DND-41 (cell line): ENCODE results near the gene ZFAND6.
"Not testable (repeated sequence)": the region's sequence is repeated elsewhere in the genome, so short reads cannot be mapped to it uniquely, and the experiment has no call there.

Experiments
- ATAC-seq: fragments of 200-7000 bp; cut with Tn5 transposase; 3 replicates; pipeline ENCODE4 v1.9.1; 2021; ENCODE audit warnings: low read depth; ENCODE audit not compliant: insufficient read depth
- DNase-seq: peaks from one replicate; pipeline ENCODE4 v3.0.0-alpha.2; 2020
- H2AFZ ChIP-seq: 2 replicates; pipeline ENCODE4 v1.6.0; 2012; ENCODE audit warnings: low read depth, low read length
- H3K27ac ChIP-seq: 2 replicates; pipeline ENCODE4 v1.5.1; 2012; ENCODE audit warnings: low read length, inconsistent platforms
- H3K27me3 ChIP-seq: fragments of 200-600 bp; sonication (generic); 2 replicates; pipeline ENCODE4 v1.6.0; 2012; ENCODE audit warnings: low read length, mild to moderate bottlenecking, inconsistent platforms; ENCODE audit not compliant: insufficient read depth, poor library complexity
- H3K36me3 ChIP-seq: 2 replicates; pipeline ENCODE4 v1.5.1; 2012; ENCODE audit warnings: low read length, inconsistent platforms; ENCODE audit not compliant: insufficient read depth
- H3K4me1 ChIP-seq: 2 replicates; pipeline ENCODE4 v1.5.1; 2012; ENCODE audit warnings: mild to moderate bottlenecking, low read length; ENCODE audit not compliant: insufficient read depth
- H3K4me2 ChIP-seq: 2 replicates; pipeline ENCODE4 v1.6.0; 2012; ENCODE audit warnings: mild to moderate bottlenecking, moderate library complexity, low read length, inconsistent platforms; ENCODE audit not compliant: insufficient read depth
- H3K4me3 ChIP-seq, 2 experiments: fragments of 200-600 bp in 1 of 2; shearing (Covaris generic) in 1 of 2; 2 replicates each; pipeline ENCODE4 v1.5.1; 2012 to 2016; ENCODE audit warnings: inconsistent platforms in 2 of 2, low read length in 2 of 2, mild to moderate bottlenecking in 2 of 2, low read depth in 1 of 2, moderate library complexity in 1 of 2
- H3K79me2 ChIP-seq: 2 replicates; pipeline ENCODE4 v1.6.0; 2012; ENCODE audit warnings: low read length, inconsistent platforms; ENCODE audit not compliant: insufficient read depth
- H3K9ac ChIP-seq: 2 replicates; pipeline ENCODE4 v1.6.0; 2012; ENCODE audit warnings: low read depth, mild to moderate bottlenecking, inconsistent platforms, low read length, moderate library complexity
- H3K9me3 ChIP-seq: 2 replicates; pipeline ENCODE4 v1.5.1; 2012; ENCODE audit warnings: low read length, moderate library complexity, mild to moderate bottlenecking, inconsistent platforms; ENCODE audit not compliant: insufficient read depth, severe bottlenecking
- H4K20me1 ChIP-seq: 2 replicates; pipeline ENCODE4 v1.6.0; 2012; ENCODE audit warnings: low read length; ENCODE audit not compliant: insufficient read depth
- EZH2 ChIP-seq: IDR thresholded peaks from 3 replicates; pipeline ENCODE4 v1.6.1; 2012; ENCODE audit warnings: borderline replicate concordance, low read depth, mild to moderate bottlenecking, moderate library complexity, low read length, inconsistent platforms; ENCODE audit not compliant: severe bottlenecking
- TF ChIP-seq, protein P1 (sequence below): IDR thresholded peaks from 2 replicates; pipeline ENCODE4 v1.5.1; 2012; ENCODE audit warnings: borderline replicate concordance, low read length, moderate library complexity, mild to moderate bottlenecking; ENCODE audit not compliant: poor library complexity, severe bottlenecking; ENCODE audit errors: extremely low read depth

ZFAND6 gene

DNA sequence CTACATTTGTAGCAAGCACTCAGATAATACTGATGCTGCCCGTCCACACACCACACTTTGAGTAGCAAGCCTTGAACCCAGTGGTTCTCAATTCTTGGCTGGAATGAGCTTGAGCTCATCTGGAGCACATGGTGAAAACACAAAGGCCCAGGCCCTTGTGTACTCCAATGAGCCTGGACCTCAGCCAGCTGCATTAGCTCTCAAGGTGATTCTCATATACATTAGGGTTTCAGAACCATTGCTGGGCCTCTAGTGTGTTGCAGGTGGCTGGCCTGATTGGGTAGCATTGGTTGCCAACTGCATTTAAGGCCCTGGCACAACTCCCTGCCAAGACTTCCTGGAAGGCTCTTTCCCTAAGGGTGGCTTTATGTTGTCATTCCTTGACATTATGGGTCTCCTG is 23.4 kb upstream of the ZFAND6 start:
- no peak for TF ChIP-seq EZH2
- TF ChIP-seq, protein P1, sequence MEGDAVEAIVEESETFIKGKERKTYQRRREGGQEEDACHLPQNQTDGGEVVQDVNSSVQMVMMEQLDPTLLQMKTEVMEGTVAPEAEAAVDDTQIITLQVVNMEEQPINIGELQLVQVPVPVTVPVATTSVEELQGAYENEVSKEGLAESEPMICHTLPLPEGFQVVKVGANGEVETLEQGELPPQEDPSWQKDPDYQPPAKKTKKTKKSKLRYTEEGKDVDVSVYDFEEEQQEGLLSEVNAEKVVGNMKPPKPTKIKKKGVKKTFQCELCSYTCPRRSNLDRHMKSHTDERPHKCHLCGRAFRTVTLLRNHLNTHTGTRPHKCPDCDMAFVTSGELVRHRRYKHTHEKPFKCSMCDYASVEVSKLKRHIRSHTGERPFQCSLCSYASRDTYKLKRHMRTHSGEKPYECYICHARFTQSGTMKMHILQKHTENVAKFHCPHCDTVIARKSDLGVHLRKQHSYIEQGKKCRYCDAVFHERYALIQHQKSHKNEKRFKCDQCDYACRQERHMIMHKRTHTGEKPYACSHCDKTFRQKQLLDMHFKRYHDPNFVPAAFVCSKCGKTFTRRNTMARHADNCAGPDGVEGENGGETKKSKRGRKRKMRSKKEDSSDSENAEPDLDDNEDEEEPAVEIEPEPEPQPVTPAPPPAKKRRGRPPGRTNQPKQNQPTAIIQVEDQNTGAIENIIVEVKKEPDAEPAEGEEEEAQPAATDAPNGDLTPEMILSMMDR = no peak
- H3K27me3 ChIP-seq = no peaks in the 10 kb centered on the region
- no peak overlapping the region for H2AFZ ChIP-seq
- no peaks in the 10 kb centered on the region for H3K36me3 ChIP-seq
- no peak overlapping the region for H3K9ac ChIP-seq
- H4K20me1 ChIP-seq = no peaks in the 10 kb centered on the region
- no peaks in the 10 kb centered on the region for H3K9me3 ChIP-seq
- no peak overlapping the region for H3K4me2 ChIP-seq
- ATAC-seq (no peak), DNase-seq (no peak)
- no peak overlapping the region for H3K27ac ChIP-seq
- H3K4me3 ChIP-seq = no peak overlapping the region
- no peaks in the 10 kb centered on the region for H3K79me2 ChIP-seq
- H3K4me1 ChIP-seq = 0 out of 2 replicates have a peak, but pooled peaks cover 2% of the 10 kb centered on the region

DNA sequence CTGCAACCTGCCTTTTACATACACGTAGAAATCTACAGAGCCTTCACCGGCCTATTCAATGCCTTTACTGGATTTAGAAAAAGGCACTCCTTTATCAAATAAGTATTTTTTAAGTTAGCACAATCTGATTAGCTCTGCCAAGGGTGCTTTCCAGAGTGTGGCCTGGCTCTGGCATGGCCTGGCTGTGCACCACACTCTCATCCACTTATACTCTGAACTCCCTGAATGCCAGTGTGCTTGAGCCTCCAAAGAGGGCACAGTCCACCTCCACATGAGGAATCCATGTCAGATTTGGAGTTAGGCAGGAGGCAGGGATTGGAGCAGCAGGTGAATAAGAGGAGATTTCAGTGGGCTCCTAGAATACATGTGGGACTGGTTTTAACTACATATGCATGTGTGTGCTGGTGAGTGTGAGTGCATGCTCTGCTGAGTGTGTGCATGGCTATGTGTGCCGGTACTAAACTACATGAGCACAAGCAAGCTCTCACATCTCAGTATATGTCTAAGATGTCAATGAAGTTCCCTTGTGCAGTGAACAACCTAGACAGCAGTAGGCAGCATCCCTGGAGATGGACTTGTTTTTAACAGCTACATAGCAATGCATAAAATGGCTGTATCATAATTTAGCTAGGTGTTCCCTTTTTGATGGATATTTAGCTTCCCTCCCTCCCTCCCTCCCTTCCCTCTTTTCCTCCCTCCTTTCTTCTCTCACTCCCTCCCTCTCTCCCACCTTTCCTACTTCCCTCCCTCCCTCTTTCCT is 17.8 kb upstream of the ZFAND6 start:
- Histone ChIP-seq H3K9ac (no peak overlapping the region), H4K20me1 (no peaks in the 10 kb centered on the region), H2AFZ (no peak overlapping the region), H3K4me1 (no peaks in the 10 kb centered on the region), H3K9me3 (no peaks in the 10 kb centered on the region), H3K27me3 (no peaks in the 10 kb centered on the region), H3K4me3 (no peak overlapping the region), H3K4me2 (no peak overlapping the region), H3K27ac (no peak overlapping the region), H3K36me3 (no peaks in the 10 kb centered on the region), H3K79me2 (no peaks in the 10 kb centered on the region)
- TF ChIP-seq, protein P1 = no peak
- TF ChIP-seq EZH2 = no peak
- no peak for DNase-seq
- ATAC-seq = no peak

DNA sequence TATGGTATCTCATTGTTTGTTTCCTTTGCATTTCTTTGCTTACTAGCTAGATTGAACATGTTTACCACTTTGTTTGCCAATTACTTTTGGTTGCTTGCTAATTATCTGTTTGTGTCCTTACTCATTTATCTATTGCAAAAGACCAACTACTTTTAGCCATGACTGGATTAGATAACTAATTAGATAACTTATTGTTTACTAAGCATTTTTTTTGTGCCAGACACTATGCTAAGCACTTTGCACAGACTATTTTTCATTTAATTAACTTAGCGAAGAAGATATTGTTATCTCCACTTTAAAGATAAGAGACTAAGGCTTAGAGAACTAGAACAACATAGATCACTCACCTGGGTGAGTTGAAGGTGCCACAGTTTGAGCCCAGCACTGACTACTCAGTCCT is 16.9 kb upstream of the ZFAND6 start:
- H3K27me3 ChIP-seq = no peaks in the 10 kb centered on the region
- ATAC-seq (no peak), DNase-seq (no peak)
- H3K9me3 ChIP-seq = no peaks in the 10 kb centered on the region
- no peaks in the 10 kb centered on the region for H3K36me3 ChIP-seq
- H3K4me2 ChIP-seq = no peak overlapping the region
- H2AFZ ChIP-seq = no peak overlapping the region
- no peaks in the 10 kb centered on the region for H4K20me1 ChIP-seq
- H3K27ac ChIP-seq = no peak overlapping the region
- H3K9ac ChIP-seq = no peak overlapping the region
- no peak for TF ChIP-seq EZH2
- TF ChIP-seq, protein P1 = no peak
- H3K79me2 ChIP-seq = no peaks in the 10 kb centered on the region
- no peak overlapping the region for H3K4me3 ChIP-seq
- no peaks in the 10 kb centered on the region for H3K4me1 ChIP-seq

DNA sequence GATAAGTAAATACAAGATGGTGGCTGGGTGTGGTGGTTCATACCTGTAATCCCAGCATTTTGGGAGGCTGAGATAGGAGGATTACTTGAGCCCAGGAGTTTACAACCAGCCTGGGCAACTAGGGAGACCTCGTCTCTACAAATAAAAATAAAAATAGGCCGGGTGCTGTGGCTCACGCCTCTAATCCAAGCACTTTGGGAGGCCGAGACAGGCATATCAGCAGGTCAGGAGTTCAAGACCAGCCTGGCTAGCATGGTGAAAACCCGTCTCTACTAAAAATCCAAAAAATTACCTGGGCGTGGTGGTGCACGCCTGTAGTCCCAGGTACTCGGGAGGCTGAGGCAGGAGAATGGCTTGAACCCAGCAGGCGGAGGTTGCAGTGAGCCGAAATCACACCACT is 14.3 kb upstream of the ZFAND6 start:
- H3K4me3 ChIP-seq, H4K20me1 ChIP-seq, H3K27me3 ChIP-seq, DNase-seq, H3K4me1 ChIP-seq, H3K36me3 ChIP-seq, H3K79me2 ChIP-seq, H3K9me3 ChIP-seq, H3K9ac ChIP-seq, H2AFZ ChIP-seq, H3K27ac ChIP-seq, H3K4me2 ChIP-seq, ATAC-seq: not testable (repeated sequence)
